GM06990 (cell line): ENCODE data around the gene GMCL2.

Experiments
- DNase-seq: peaks from one replicate; pipeline ENCODE4 v3.0.0-alpha.2; 2011; ENCODE audit not compliant: insufficient read length; ENCODE audit errors: extremely low read depth
- H3K27me3 ChIP-seq: replicated peaks from 2 replicates; pipeline ENCODE4 v1.6.0; 2011; ENCODE audit warnings: low read length; ENCODE audit not compliant: control insufficient read depth, insufficient read depth
- H3K36me3 ChIP-seq: 2 replicates; pipeline ENCODE4 v1.5.1; 2011; ENCODE audit warnings: low read length; ENCODE audit not compliant: control insufficient read depth, insufficient read depth
- H3K4me3 ChIP-seq: replicated peaks from 2 replicates; pipeline ENCODE4 v1.5.1; 2011; ENCODE audit warnings: low read depth, mild to moderate bottlenecking, control low read depth, low read length
- CTCF ChIP-seq: IDR thresholded peaks from 2 replicates; pipeline ENCODE4 v1.5.1; 2011; ENCODE audit warnings: low read length, control low read depth, mild to moderate bottlenecking, inconsistent platforms; ENCODE audit not compliant: insufficient read depth, poor library complexity, severe bottlenecking

The GMCL2 gene

GRCh38 chr5:178234121-178234749, 47.1 kb upstream of the GMCL2 start:
- Histone ChIP-seq H3K27me3 (no peaks in the 10 kb centered on the region), H3K36me3 (peaks cover 11% of the 10 kb centered on the region), H3K4me3 (no peak overlapping the region)
- TF ChIP-seq CTCF = no peak
- no peak for DNase-seq

GRCh38 chr5:178232920-178233429, 45.8 kb upstream of the GMCL2 start:
- TF ChIP-seq CTCF = no peak
- no peaks in the 10 kb centered on the region for H3K27me3 ChIP-seq
- peak overlapping the region; percentile 95 for H3K4me3 ChIP-seq
- DNase-seq = no peak
- peaks cover 20% of the 10 kb centered on the region for H3K36me3 ChIP-seq

GRCh38 chr5:178232124-178232919, 45.2 kb upstream of the GMCL2 start, which contains the start of gene PHYKPL:
PHYKPL (minus strand) TSS chr5:178232802; CDS start chr5:178232550, 252 bp downstream.
- Histone ChIP-seq H3K4me3 (peak within 1 kb of the TSS; percentile 95), H3K27me3 (no peaks in the 10 kb centered on the region), H3K36me3 (peaks cover 24% of the 10 kb centered on the region)
- peak; percentile 84 for DNase-seq
- TF ChIP-seq CTCF = no peak

GRCh38 chr5:178231539-178232123, 44.5 kb upstream of the GMCL2 start:
- Histone ChIP-seq H3K36me3 (peaks cover 26% of the 10 kb centered on the region), H3K27me3 (no peaks in the 10 kb centered on the region), H3K4me3 (peak overlapping the region; percentile 95)
- DNase-seq = no peak
- TF ChIP-seq CTCF = no peak

- no peak for DNase-seq
- peaks cover 26% of the 10 kb centered on the region for H3K36me3 ChIP-seq
- no peak for TF ChIP-seq CTCF
- no peaks in the 10 kb centered on the region for H3K27me3 ChIP-seq
- H3K4me3 ChIP-seq = peak overlapping the region; percentile 95
Measured at GRCh38 chr5:178230879-178231538, 43.8 kb upstream of the GMCL2 start.
